Endothelial cell of umbilical vein (primary cell): ENCODE data around the gene TMEM229B. TPM values are rescaled to one million over a fixed set of nuclear protein-coding genes. Genes with fewer than 3 reads are reported as not detected.

Experiments
- BruUV-seq: library from RNA; stranded (reverse); fragments of 400-500 nt; replicated peaks from 2 replicates; lab custom pipeline; 2021; lab: Mats Ljungman, UMichigan
- CTCF ChIA-PET: fragments of 300-600, 350-600 bp; sonication (Branson Sonifier 250); formaldehyde crosslinking; loops from one replicate; lab custom pipeline; 2021; ENCODE audit warnings: antibody characterized with exemption, inconsistent platforms; lab: Charles Lee
- POLR2A ChIA-PET: fragments of 300-600, 350-600 bp; sonication (Branson Sonifier 250); formaldehyde crosslinking; loops from one replicate; lab custom pipeline; 2021; ENCODE audit warnings: antibody characterized with exemption, inconsistent platforms; lab: Charles Lee
- DNase-seq: peaks from one replicate; pipeline ENCODE4 v3.0.0-alpha.2; 2011; ENCODE audit warnings: low read depth, low spot score
- FAIRE-seq: peaks from 2 replicates; lab custom pipeline; 2011; peaks lifted over from hg19 to GRCh38; lab: Jason Lieb, UNC
- H2AFZ ChIP-seq: 2 replicates; pipeline ENCODE4 v1.6.0; 2012; ENCODE audit warnings: low read depth, low read length, control low read depth, inconsistent platforms
- H3K27ac ChIP-seq: 2 replicates; pipeline ENCODE4 v1.5.1; 2011; ENCODE audit warnings: low read depth, mild to moderate bottlenecking, control low read depth, low read length, moderate library complexity; ENCODE audit not compliant: insufficient read depth
- H3K27me3 ChIP-seq, 2 experiments: 2 replicates each; pipeline versions ENCODE4 v1.6.0 to v1.6.1; 2011; ENCODE audit warnings: low read length in 2 of 2, mixed read lengths in 1 of 2; ENCODE audit not compliant: control insufficient read depth in 2 of 2, insufficient read depth in 2 of 2
- H3K36me3 ChIP-seq, 2 experiments: 2 replicates in 1 of 2; 3 replicates in 1 of 2; pipeline ENCODE4 v1.5.1; 2011; ENCODE audit warnings: low read length in 2 of 2, mild to moderate bottlenecking in 1 of 2, moderate library complexity in 1 of 2; ENCODE audit not compliant: control insufficient read depth in 2 of 2, insufficient read depth in 2 of 2; ENCODE audit errors: extremely low read depth in 1 of 2
- H3K4me1 ChIP-seq: 3 replicates; pipeline ENCODE4 v1.5.1; 2011; ENCODE audit warnings: mild to moderate bottlenecking, low read length; ENCODE audit not compliant: control insufficient read depth, insufficient read depth; ENCODE audit errors: extremely low read depth
- H3K4me2 ChIP-seq: 2 replicates; pipeline ENCODE4 v1.6.1; 2011; ENCODE audit warnings: low read length, control low read depth, mixed read lengths; ENCODE audit not compliant: insufficient read depth
- H3K4me3 ChIP-seq, 3 experiments: fragments of 200-600 bp in 1 of 3; sonication (generic), shearing (Covaris generic) in 1 of 3; replicated peaks in 1 of 3; 2 replicates each; pipeline ENCODE4 v1.5.1; 2011 to 2016; ENCODE audit warnings: control low read depth in 3 of 3, low read length in 3 of 3, mild to moderate bottlenecking in 2 of 3, inconsistent platforms in 1 of 3, low read depth in 1 of 3, moderate library complexity in 1 of 3; ENCODE audit not compliant: insufficient read depth in 1 of 3
- H3K79me2 ChIP-seq: 2 replicates; pipeline ENCODE4 v1.6.0; 2012; ENCODE audit warnings: low read length, inconsistent platforms; ENCODE audit not compliant: control insufficient read depth, insufficient read depth
- H3K9ac ChIP-seq: replicated peaks from 2 replicates; pipeline ENCODE3; 2011; ENCODE audit warnings: low read length, control low read depth; ENCODE audit not compliant: insufficient read depth; ENCODE audit errors: extremely low read depth
- H3K9me1 ChIP-seq: replicated peaks from 3 replicates; pipeline ENCODE4 v1.6.0; 2011; ENCODE audit warnings: mild to moderate bottlenecking, low read length; ENCODE audit not compliant: control insufficient read depth, insufficient read depth; ENCODE audit errors: extremely low read depth
- H3K9me3 ChIP-seq: replicated peaks from 2 replicates; pipeline ENCODE4 v1.5.1; 2012; ENCODE audit warnings: low read length, inconsistent platforms; ENCODE audit not compliant: control insufficient read depth, insufficient read depth
- H4K20me1 ChIP-seq: replicated peaks from 2 replicates; pipeline ENCODE3; 2011; ENCODE audit warnings: mild to moderate bottlenecking, low read length; ENCODE audit not compliant: control insufficient read depth, insufficient read depth; ENCODE audit errors: extremely low read depth
- EZH2 ChIP-seq: IDR thresholded peaks from 2 replicates; pipeline ENCODE4 v1.6.1; 2012; ENCODE audit warnings: borderline replicate concordance, low read depth, mild to moderate bottlenecking, moderate library complexity, low read length, inconsistent platforms; ENCODE audit not compliant: severe bottlenecking
- FOS ChIP-seq: IDR thresholded peaks from 2 replicates; pipeline ENCODE4 v1.6.1; 2011; ENCODE audit warnings: mild to moderate bottlenecking, low read length, moderate library complexity, borderline replicate concordance; ENCODE audit not compliant: insufficient read depth
- GATA2 ChIP-seq: IDR thresholded peaks from 2 replicates; pipeline ENCODE4 v1.7.0; 2011; ENCODE audit warnings: low read depth, mild to moderate bottlenecking, moderate library complexity, mixed read lengths, low read length; ENCODE audit not compliant: insufficient read length, insufficient read depth
- JUN ChIP-seq: IDR thresholded peaks from 2 replicates; pipeline ENCODE4 v1.6.1; 2011; ENCODE audit warnings: borderline replicate concordance, low read depth; ENCODE audit not compliant: insufficient read length, insufficient read depth
- MYC ChIP-seq: IDR thresholded peaks from one replicate; pipeline ENCODE4 v1.6.1; 2011; ENCODE audit warnings: mild to moderate bottlenecking, low read depth, low read length
- POLR2A ChIP-seq: IDR thresholded peaks from 2 replicates; pipeline ENCODE4 v1.6.1; 2012; ENCODE audit warnings: low read depth, mild to moderate bottlenecking, control low read depth, low read length
- POLR2AphosphoS5 ChIP-seq: IDR thresholded peaks from 2 replicates; pipeline ENCODE4 v1.6.1; 2012; ENCODE audit warnings: low read depth, mild to moderate bottlenecking, control low read depth, low read length, moderate library complexity; ENCODE audit not compliant: insufficient read depth
- dilution Hi-C: fragments of 300-500 bp; cut with MboI; formaldehyde crosslinking; loops from one replicate; pipeline ENCODE4 v1.15.0; 2019; ENCODE audit warnings: low sequenced_read_pairs; ENCODE audit not compliant: extremely low pct_ligation_motif_present
- intact Hi-C: fragments of 100-400 bp; cut with micrococcal nuclease; formaldehyde crosslinking; loops from one replicate; pipeline ENCODE4 v1.10.0; 2022
- polyA plus RNA-seq, 4 experiments: library from polyadenylated mRNA; depleted of rRNA in 3 of 4; stranded (reverse) in 3 of 4; unstranded in 1 of 4; fragments of >200 nt; gene quantifications; 2 replicates each; pipeline versions ENCODE4 v1.2.1 to v1.2.3, GENCODE V29; 2011 to 2012; ENCODE audit warnings: missing spikeins in 1 of 4
- total RNA-seq: library from RNA; stranded (reverse); gene quantifications from 2 replicates; pipeline ENCODE4 v1.2.3, GENCODE V29; 2021
- TF ChIP-seq, protein P1 (sequence below), 2 donors: IDR thresholded peaks; 1 replicate in 1 of 2; 2 replicates in 1 of 2; pipeline ENCODE4 v1.5.1; 2011; ENCODE audit warnings: low read length in 2 of 2, mild to moderate bottlenecking in 2 of 2, moderate library complexity in 2 of 2, control low read depth in 1 of 2, inconsistent platforms in 1 of 2, low read depth in 1 of 2; ENCODE audit not compliant: insufficient read depth in 1 of 2; ENCODE audit errors: extremely low read depth in 1 of 2
- TF ChIP-seq, protein P2 (sequence below): IDR thresholded peaks from 2 replicates; pipeline ENCODE4 v1.6.1; 2011; ENCODE audit not compliant: insufficient read depth, insufficient read length

Gene TMEM229B
- total and polyA plus RNA-seq, 2 donors (not counting 3 experiments of a cell fraction or from before 2014, with no cell fraction given), result 0.03 TPM; not detected in 1

DNA sequence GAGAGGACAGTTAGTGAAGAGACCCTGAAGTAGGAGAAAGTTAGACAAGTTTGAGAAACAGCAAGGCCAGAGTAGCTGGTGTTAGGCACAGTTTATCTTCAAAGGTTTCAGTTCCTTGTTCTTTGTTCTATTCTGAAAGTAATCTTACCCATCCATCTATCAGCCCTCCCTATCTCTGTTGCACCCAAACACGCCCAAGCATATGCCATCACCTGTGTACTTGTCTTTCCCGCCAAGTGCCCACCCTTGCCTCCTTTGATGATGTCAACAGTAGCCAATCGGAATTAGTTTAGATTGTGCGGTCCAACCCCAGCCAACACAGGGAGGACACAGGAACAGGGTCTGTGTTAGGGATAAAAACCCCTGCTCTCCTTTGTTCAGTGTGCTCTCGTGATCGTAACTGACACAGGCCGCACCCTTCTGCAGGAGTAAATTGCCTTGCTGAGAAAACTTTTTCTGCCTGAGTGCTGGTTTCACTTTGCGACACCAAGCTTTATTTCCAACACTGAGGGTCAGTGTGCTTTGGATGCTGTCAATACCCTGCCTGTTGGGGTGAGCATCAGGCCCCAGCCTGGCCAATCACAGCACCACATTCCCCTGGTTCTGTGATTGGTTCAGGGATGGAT lies 4.7 kb upstream of the TMEM229B start:
- CTCF ChIA-PET, result no interaction called here
- intact Hi-C loops, result no loop called here

More for the DNA sequence above, 4.7 kb upstream of the TMEM229B start:
- DNase-seq, result no peak
- Histone ChIP-seq H3K27ac (no peak overlapping the region), H3K9me1 (no peaks in the 10 kb centered on the region), H3K9me3 (peaks cover 3% of the 10 kb centered on the region), H3K4me3 (no peak overlapping the region), H4K20me1 (no peaks in the 10 kb centered on the region), H3K4me1 (no peaks in the 10 kb centered on the region), H2AFZ (no peak overlapping the region), H3K4me2 (no peak overlapping the region), H3K36me3 (no peaks in the 10 kb centered on the region), H3K9ac (no peak overlapping the region), H3K79me2 (no peaks in the 10 kb centered on the region), H3K27me3 (peaks cover 0 to 2% of the 10 kb centered on the region in 2 experiments)
- POLR2A ChIA-PET, result no interaction called here
- no TSS peak for BruUV-seq
- TF ChIP-seq EZH2 (no peak), POLR2A (no peak), FOS (no peak), JUN (no peak), MYC (no peak), GATA2 (no peak), POLR2AphosphoS5 (no peak)
- TF ChIP-seq, protein P1, sequence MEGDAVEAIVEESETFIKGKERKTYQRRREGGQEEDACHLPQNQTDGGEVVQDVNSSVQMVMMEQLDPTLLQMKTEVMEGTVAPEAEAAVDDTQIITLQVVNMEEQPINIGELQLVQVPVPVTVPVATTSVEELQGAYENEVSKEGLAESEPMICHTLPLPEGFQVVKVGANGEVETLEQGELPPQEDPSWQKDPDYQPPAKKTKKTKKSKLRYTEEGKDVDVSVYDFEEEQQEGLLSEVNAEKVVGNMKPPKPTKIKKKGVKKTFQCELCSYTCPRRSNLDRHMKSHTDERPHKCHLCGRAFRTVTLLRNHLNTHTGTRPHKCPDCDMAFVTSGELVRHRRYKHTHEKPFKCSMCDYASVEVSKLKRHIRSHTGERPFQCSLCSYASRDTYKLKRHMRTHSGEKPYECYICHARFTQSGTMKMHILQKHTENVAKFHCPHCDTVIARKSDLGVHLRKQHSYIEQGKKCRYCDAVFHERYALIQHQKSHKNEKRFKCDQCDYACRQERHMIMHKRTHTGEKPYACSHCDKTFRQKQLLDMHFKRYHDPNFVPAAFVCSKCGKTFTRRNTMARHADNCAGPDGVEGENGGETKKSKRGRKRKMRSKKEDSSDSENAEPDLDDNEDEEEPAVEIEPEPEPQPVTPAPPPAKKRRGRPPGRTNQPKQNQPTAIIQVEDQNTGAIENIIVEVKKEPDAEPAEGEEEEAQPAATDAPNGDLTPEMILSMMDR (IDR thresholded peaks at IDR 0.05; ENCODE audit: extremely low read depth in 1 of 2, insufficient read depth in 1 of 2, low read depth in 1 of 2, low read length in 2 of 2), result no peak
- TF ChIP-seq, protein P2, sequence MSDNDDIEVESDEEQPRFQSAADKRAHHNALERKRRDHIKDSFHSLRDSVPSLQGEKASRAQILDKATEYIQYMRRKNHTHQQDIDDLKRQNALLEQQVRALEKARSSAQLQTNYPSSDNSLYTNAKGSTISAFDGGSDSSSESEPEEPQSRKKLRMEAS, result no peak
- no peak for FAIRE-seq
- dilution Hi-C loops, result no loop called here
